GM23338 (cell line): ENCODE results near the gene BCAP31. TPM values are rescaled to one million over a fixed set of nuclear protein-coding genes. Genes with fewer than 3 reads are reported as not detected.

Experiments
- CTCF ChIP-seq, 2 experiments: fragments of 200-600 bp in 1 of 2; sonication (generic) in 1 of 2; conservative IDR thresholded peaks; 2 replicates each; pipeline versions ENCODE4 v1.5.1 to v1.6.1; 2016 to 2017; ENCODE audit warnings: antibody characterized with exemption in 2 of 2, low read depth in 2 of 2, mild to moderate bottlenecking in 2 of 2, moderate library complexity in 1 of 2
- ETS1 ChIP-seq: IDR thresholded peaks from 2 replicates; pipeline ENCODE4 v1.6.1; 2016; ENCODE audit warnings: antibody characterized with exemption
- EZH2phosphoT487 ChIP-seq: fragments of 200-600 bp; sonication (generic); IDR thresholded peaks from one replicate; pipeline ENCODE4 v1.8.1; 2018; ENCODE audit warnings: antibody characterized with exemption; ENCODE audit not compliant: unreplicated experiment
- JUNB ChIP-seq: IDR thresholded peaks from one replicate; pipeline ENCODE4 v1.6.1; 2016; ENCODE audit warnings: antibody characterized with exemption; ENCODE audit not compliant: unreplicated experiment
- NANOG ChIP-seq: IDR thresholded peaks from 2 replicates; pipeline ENCODE4 v1.6.1; 2016; ENCODE audit warnings: antibody characterized with exemption, borderline replicate concordance
- STAT1 ChIP-seq: IDR thresholded peaks from one replicate; pipeline ENCODE4 v1.6.1; 2016; ENCODE audit warnings: antibody characterized with exemption; ENCODE audit not compliant: unreplicated experiment
- ZNF114 ChIP-seq: fragments of 250-450 bp; sonication (Bioruptor Pico); IDR thresholded peaks from 2 replicates; pipeline ENCODE4 v1.5.0; 2020; ENCODE audit warnings: mild to moderate bottlenecking, moderate library complexity
- ZNF331 ChIP-seq: fragments of 250-450 bp; sonication (Bioruptor Pico); IDR thresholded peaks from 2 replicates; pipeline ENCODE4 v1.5.0; 2020; ENCODE audit warnings: low read depth, mild to moderate bottlenecking, moderate library complexity
- ZNF462 ChIP-seq: fragments of 250-450 bp; sonication (Bioruptor Pico); IDR thresholded peaks from 2 replicates; pipeline ENCODE4 v1.5.0; 2020; ENCODE audit warnings: mild to moderate bottlenecking, moderate library complexity
- polyA plus RNA-seq: library from polyadenylated mRNA; unstranded; fragments of >200 nt; fragmentation: Nextera tagmentation; extraction: Ambion mirVana; gene quantifications from 2 replicates; pipeline ENCODE4 v1.2.1, GENCODE V29; 2016
- total RNA-seq: library from RNA; depleted of rRNA; stranded (reverse); fragments of >200 nt; shearing (Covaris generic); gene quantifications from 2 replicates; pipeline ENCODE4 v1.2.3, GENCODE V29; 2014

BCAP31 gene
- total and polyA plus RNA-seq, 2 experiments from 2014 or later, result 85.0 to 145 TPM

GRCh38 chrX:153688911-153689590, 35.1 kb downstream of the BCAP31 start (continued):
- TF ChIP-seq ZNF462 (no peak), ETS1 (no peak), CTCF (conservative IDR thresholded peaks at IDR 0.05; ENCODE audit: low read depth in 2 of 2) (no peak), EZH2phosphoT487 (no peak), ZNF114 (CRISPR knock-in tag) (no peak), ZNF331 (no peak), NANOG (no peak), STAT1 (no peak), JUNB (no peak)
